AG09319 (cell line): ENCODE data around the gene TWIST2.

ENCODE experiments used
- DNase-seq: peaks from one replicate; pipeline ENCODE4 v3.0.0-alpha.2; 2010; ENCODE audit warnings: low read depth; ENCODE audit errors: extremely low read depth
- TF ChIP-seq, protein P1 (sequence below): IDR thresholded peaks from 2 replicates; pipeline ENCODE4 v1.5.1; 2011; ENCODE audit warnings: low read depth, mild to moderate bottlenecking, inconsistent platforms, low read length, moderate library complexity

TWIST2 gene

DNA sequence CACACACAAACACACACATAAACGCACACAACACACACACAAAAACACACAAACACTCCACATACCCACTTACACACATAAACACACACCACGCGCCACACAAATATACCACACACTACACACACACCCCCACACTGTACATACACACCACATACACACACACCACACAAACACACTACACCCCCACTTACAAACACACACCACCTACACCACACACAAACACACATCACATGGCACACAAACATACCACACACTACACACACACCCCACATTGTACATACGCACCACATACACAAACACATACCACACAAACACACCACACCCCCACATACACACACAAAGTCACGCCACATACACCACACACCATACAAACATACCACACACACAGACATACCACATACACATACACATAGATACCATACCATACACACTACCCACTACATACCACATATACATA is 59.9 kb downstream of the TWIST2 start:
- TF ChIP-seq, protein P1, sequence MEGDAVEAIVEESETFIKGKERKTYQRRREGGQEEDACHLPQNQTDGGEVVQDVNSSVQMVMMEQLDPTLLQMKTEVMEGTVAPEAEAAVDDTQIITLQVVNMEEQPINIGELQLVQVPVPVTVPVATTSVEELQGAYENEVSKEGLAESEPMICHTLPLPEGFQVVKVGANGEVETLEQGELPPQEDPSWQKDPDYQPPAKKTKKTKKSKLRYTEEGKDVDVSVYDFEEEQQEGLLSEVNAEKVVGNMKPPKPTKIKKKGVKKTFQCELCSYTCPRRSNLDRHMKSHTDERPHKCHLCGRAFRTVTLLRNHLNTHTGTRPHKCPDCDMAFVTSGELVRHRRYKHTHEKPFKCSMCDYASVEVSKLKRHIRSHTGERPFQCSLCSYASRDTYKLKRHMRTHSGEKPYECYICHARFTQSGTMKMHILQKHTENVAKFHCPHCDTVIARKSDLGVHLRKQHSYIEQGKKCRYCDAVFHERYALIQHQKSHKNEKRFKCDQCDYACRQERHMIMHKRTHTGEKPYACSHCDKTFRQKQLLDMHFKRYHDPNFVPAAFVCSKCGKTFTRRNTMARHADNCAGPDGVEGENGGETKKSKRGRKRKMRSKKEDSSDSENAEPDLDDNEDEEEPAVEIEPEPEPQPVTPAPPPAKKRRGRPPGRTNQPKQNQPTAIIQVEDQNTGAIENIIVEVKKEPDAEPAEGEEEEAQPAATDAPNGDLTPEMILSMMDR: no peak
- no peak for DNase-seq

DNA sequence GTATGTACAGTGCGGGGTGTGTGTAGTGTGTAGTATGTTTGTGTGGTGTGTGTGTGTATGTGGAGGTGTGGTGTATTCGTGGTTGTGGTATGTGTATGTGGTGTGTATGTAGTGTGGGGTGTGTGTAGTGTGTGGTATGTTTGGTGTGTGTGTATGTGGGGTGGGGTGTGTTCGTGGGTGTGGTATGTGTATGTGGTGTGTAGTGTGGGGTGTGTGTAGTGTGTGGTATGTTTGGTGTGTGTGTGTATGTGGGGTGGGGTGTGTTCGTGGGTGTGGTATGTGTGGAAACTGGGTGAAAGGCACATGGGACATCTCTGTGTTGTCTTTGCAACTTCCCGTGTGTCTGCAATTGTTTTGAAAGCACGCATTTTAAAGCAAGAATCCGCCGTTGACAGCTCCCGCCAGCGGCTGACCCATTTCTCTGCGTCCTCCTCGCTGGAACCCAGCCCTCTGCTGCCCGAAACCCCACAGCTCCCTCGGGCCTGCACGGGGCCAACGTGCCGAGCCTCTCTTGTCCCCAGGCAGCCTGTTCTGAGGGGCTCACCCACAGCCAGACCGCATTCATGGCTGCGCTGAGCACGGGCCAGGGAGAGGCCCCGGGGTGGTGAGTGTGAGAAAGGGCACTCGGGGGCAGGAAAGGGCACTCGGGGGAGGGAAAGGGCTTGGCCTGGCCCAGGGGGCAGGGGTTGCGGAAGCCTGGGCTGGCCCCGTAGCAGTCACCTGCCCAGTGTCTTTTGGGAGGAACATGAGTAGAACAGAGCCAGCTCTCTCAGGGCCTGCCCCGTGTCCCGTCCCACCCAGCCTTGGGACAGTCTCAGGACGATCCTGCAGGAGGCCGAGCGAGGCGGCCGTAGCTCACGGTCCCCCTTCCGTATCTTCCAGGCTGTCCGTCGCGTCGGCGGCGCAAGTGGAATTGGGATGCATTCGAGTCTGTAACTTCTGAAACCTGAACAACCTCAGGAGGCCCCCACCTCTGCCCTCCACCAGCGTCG is 61.4 kb downstream of the TWIST2 start:
- no peak for DNase-seq
- TF ChIP-seq, protein P1: no peak

DNA sequence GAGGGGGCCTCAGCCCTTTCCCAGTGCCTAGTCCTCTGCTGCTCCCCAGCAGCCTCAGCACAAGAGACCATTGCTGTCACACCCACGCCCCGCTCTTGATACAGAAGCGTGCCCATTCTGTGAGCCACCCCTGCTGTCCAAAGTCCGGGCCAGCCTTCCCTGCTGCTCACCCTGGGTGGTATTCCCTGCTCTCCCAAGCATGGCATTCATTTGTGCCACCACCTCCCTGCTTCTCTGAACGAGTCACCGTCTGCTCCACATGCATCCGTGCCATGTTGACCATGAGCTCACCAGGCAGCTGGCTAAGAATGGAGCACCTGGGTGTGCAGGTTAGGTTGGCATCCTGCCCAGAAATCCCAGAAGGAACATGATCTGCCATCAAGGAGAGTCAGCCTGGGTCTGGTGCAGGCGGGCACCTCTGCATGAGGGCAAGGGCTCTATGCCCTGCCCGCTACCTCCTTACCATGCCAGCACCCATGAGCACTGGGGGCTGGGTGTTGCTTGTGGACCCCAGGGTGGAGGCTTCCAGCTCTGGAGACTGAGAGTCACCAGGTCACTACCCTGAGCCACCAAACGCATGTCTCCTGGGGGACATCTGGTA is 63.0 kb downstream of the TWIST2 start:
- no peak for DNase-seq

DNA sequence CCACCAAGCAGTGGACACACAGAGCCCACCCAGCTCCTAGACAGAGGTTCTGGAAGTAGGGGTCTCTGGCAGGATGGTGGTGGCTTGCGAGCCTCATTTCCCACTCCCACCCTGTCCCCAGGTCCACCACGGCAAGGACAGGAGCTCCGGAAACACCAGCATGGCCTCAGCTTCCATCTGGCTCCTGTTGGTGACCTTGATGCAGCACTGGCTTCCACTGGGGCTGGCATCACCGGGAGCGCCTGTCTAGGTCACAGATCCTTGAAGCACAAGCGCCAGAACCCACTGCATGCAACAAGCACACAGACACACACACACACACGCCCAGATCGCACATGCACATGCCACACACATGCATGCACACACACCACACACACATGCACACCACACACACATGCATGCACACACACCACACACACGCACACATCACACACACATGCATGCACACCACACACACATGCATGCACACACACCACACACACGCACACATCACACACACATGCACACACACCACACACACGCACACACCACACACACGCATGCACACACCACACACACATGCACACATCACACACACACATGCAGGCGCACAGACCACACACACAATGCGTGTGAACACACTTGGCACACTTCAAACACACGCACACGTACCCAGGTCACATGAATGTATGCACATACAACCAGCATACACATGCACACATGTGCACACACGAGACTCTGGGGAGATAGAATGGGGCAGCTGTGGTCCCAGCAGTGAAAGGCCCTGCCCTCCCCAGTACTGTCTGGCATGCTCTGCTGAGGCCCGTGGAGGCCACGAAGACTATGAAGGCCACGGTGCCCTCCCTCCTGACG is 63.7 kb downstream of the TWIST2 start:
- TF ChIP-seq, protein P1: no peak
- no peak for DNase-seq

More for the DNA sequence above, 63.0 kb downstream of the TWIST2 start:
- TF ChIP-seq, protein P1: no peak

DNA sequence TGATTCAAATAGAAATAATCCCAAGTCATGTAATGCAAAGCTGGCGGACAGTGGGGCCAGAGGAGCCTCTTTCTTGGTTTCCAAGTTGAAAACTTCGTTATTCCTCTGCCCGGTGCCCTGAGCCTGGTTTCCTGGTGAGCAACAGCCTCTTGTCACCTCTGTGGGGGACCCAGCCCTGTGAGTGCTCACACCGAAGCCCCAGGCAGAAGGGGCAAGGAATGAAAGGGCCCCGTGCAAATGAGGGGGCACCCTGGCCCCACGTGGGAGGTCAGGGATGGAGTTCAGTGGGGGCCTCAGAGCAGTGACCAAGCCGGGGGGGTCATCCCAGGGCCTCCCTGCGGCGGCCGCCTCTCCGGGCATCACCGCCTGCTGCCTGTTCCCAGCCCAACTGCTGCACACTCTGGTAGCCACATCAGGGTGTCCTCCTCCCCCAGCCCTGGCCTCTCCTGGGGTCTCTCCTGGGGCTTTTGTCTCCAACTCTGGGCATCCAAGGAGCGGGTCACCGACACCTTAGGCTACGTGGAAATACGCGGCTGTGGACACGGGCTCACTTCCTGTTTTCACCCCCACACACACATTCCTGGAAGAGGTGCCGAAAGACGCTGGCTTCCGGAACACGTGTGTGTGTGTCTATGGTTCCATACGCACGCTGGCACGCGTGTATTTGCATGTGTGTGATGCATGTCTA is 64.5 kb downstream of the TWIST2 start:
- TF ChIP-seq, protein P1: no peak
- DNase-seq: no peak

DNA sequence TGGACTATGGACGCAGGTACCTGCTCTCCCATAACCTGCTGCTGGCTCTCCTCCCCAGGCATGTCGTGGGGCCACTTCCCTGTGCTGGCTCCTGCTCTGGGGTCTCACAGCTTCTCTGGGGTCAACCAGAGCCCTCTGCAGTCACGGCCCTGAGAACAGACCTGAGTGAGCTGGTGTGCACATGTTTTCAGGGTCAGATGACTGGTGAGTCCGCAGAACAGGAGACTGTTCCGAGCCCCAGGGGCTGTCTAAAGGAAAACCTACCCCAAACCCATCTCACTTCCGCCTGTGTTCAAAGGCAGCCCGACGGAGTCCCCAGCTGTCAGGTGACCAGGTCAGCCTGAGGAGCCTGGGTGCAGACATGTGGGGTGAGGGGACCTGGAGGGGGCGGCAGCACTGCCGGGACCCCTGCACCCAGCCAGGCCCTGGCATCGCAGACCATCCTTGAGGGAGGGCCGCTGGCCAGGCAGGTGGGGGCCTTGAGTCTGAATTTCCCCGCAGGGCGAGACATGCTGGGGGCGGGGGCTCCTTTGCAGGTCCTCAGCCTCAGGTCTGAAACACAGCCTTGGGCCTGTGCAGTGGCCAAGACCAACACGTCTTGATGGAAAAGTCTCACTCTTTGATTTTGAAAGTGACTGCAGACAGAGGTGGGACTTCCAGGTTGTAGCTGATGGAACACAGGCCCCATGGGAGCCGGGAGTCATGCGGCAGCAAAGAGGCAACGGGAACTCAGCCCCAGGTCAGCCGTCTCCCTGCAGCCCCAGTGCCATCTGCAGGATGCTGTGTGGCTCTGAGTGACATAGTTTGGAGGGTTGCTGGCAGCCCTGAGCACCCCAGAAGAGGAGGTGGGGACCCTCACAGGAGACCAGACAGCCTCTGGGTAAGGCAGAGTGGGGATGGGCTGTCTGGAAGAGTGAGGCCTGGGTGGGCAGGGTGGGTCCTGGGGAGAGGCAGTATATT is 65.3 kb downstream of the TWIST2 start:
- TF ChIP-seq, protein P1: no peak
- DNase-seq: no peak
